Cardiac muscle cell (in vitro differentiated cells and primary cell): Measurements from ENCODE around the gene RPL27A. TPM values are rescaled to one million over a fixed set of nuclear protein-coding genes. Genes with fewer than 3 reads are reported as not detected.

Experiments used
- DNase-seq, 2 donors: peaks; one replicate each; pipeline versions ENCODE4 v3.0.0 to v3.0.0-alpha.2; 2010 to 2017; ENCODE audit warnings: low read depth in 1 of 2, low spot score in 1 of 2
- H3K27ac ChIP-seq: fragments of 200-600 bp; sonication (generic); 2 replicates; pipeline ENCODE4 v1.5.1; 2016
- H3K27me3 ChIP-seq: fragments of 200-600 bp; sonication (generic); 2 replicates; pipeline ENCODE4 v1.6.0; 2016; ENCODE audit warnings: control low read depth
- H3K36me3 ChIP-seq: fragments of 200-600 bp; sonication (generic); 2 replicates; pipeline ENCODE4 v1.5.1; 2016; ENCODE audit warnings: control low read depth
- H3K4me1 ChIP-seq: fragments of 200-600 bp; sonication (generic); 2 replicates; pipeline ENCODE4 v1.8.1; 2017; ENCODE audit warnings: low read depth, mild to moderate bottlenecking, mixed run types
- H3K4me3 ChIP-seq: fragments of 200-600 bp; sonication (generic); 2 replicates; pipeline ENCODE4 v1.5.1; 2016; ENCODE audit warnings: mild to moderate bottlenecking
- H3K9me3 ChIP-seq: fragments of 200-600 bp; sonication (generic); 2 replicates; pipeline ENCODE4 v1.5.1; 2017; ENCODE audit warnings: low read depth, mild to moderate bottlenecking, control low read depth
- CTCF ChIP-seq: IDR thresholded peaks from 2 replicates; pipeline ENCODE4 v1.5.1; 2012; ENCODE audit warnings: low read depth, mild to moderate bottlenecking, low read length
- polyA plus RNA-seq: library from polyadenylated mRNA; unstranded; fragments of >200 nt; fragmentation: Nextera tagmentation; extraction: Ambion mirVana; gene quantifications from 2 replicates; pipeline ENCODE4 v1.2.1, GENCODE V29; 2016
- total RNA-seq: library from RNA; depleted of rRNA; stranded (reverse); fragments of >200 nt; gene quantifications from 2 replicates; pipeline ENCODE4 v1.2.3, GENCODE V29; 2016

The RPL27A gene
- total RNA-seq = 586 and 641 TPM in 2 replicates
- polyA plus RNA-seq = 634 and 755 TPM in 2 replicates

- no peak for TF ChIP-seq CTCF
- H3K27me3 ChIP-seq = no peaks in the 10 kb centered on the region
Observed at GRCh38 chr11:8682303-8683114, at the start of gene RPL27A, which contains the start of gene TRIM66. Gene RPL27A, plus strand, starts transcription at chr11:8682792. Its CDS starts 22 bp downstream, at chr11:8682814. Gene TRIM66, minus strand, starts transcription at chr11:8682665. Its CDS starts 10,391 bp downstream, at chr11:8672274.

DNA sequence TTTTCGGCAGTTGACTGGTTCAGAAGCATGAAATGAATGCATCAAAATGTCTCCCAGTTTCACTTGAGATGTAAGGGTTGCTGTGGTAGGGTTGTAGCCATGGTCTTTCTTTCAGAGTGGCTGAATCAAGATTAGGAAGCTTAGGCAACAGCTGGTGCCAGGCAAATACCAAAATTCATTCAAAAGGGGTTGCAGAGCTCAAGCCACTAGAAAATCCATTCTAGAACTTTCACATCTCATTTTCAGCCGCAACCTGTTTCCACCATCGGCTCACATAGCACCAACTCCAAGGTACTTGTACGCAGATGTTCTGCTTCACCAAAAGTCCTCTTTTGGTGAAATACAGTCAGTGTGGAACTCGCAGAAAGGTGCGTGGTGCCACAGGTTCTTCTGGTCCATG lies 48.1 kb upstream of the RPL27A start:
- no peaks in the 10 kb centered on the region for H3K9me3 ChIP-seq
- no peak overlapping the region for H3K27ac ChIP-seq
- H3K4me3 ChIP-seq = no peak overlapping the region
- no peaks in the 10 kb centered on the region for H3K4me1 ChIP-seq
- no peaks in the 10 kb centered on the region for H3K27me3 ChIP-seq
- no peak for DNase-seq
- H3K36me3 ChIP-seq = no peaks in the 10 kb centered on the region
- no peak for TF ChIP-seq CTCF

More at GRCh38 chr11:8682303-8683114, at the start of gene RPL27A, which contains the start of gene TRIM66:
- Histone ChIP-seq H3K36me3 (peaks cover 27% of the 10 kb centered on the region), H3K4me3 (peak within 1 kb of the TSS; percentile 97), H3K4me1 (no peaks in the 10 kb centered on the region), H3K9me3 (no peaks in the 10 kb centered on the region), H3K27ac (peak within 1 kb of the TSS; percentile 98)
- peak; percentile 97 for DNase-seq

DNA sequence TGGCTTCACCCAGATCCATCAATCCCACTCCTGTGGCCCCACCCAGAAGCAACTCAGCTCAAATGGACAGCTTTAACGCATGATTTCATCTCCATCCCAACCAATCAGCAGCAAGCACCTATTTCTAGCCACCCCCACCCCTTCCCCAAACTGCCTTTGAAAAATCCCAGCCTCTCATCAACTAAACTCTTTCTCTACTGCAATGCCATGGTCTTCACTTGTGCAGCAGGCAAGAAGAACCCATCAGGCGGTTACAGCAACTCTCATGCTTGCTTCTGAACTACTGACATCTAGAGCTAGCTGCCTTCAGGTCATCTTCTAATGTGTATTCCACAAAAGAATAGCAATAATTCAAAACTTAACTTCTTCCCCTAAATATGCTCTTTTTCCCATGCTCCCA lies 46.5 kb upstream of the RPL27A start:
- H3K27me3 ChIP-seq = no peaks in the 10 kb centered on the region
- DNase-seq = no peak
- H3K9me3 ChIP-seq = no peaks in the 10 kb centered on the region
- no peaks in the 10 kb centered on the region for H3K4me1 ChIP-seq
- no peak overlapping the region for H3K4me3 ChIP-seq
- no peak overlapping the region for H3K27ac ChIP-seq
- TF ChIP-seq CTCF = no peak
- peaks cover 5% of the 10 kb centered on the region for H3K36me3 ChIP-seq

DNA sequence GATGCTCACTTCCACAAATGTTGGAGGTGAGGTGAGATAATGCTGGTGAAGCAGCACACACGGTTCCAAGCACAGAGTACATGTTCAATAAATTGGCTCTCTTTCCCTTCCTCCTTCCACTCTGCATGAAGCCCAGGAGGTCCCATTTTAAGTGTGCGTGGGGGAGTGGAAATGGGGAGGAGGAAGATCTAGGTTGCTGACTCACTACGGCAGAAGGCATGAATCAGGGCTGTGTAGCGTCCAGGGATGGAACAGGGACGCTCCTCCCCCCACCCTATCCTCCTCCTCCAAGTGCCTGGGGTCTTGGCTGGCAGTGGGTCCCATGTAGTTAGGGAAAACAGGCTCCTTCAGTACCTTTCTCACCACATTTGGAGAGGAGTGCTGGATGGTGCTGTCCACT lies 44.3 kb upstream of the RPL27A start:
- no peak overlapping the region for H3K27ac ChIP-seq
- TF ChIP-seq CTCF = no peak
- no peak overlapping the region for H3K4me3 ChIP-seq
- H3K9me3 ChIP-seq = no peaks in the 10 kb centered on the region
- no peaks in the 10 kb centered on the region for H3K4me1 ChIP-seq
- peaks cover 9% of the 10 kb centered on the region for H3K36me3 ChIP-seq
- DNase-seq = peak in 1 of 2 donors; percentile 47
- no peaks in the 10 kb centered on the region for H3K27me3 ChIP-seq

DNA sequence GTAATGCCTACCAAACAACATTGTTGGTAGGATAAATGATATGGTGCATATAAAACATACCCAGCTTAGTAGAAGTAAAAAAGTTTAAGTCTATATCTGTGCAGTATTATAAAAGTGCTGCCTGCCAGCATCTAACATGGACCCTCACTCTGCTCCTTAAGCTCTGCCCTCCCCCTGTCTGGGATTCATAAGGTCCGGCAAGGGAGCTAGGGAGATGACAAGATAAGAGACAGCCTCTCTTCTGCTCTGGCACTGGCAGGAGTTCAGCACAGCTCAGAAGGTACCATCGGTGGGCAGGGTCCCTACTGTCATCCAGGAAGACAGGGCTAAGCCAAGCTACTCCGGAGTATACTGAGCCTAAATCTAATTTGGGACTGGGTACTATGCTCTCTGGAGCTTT lies 42.9 kb upstream of the RPL27A start:
- H3K36me3 ChIP-seq = peaks cover 9% of the 10 kb centered on the region
- H3K27me3 ChIP-seq = no peaks in the 10 kb centered on the region
- DNase-seq = no peak
- no peak overlapping the region for H3K27ac ChIP-seq
- no peaks in the 10 kb centered on the region for H3K4me1 ChIP-seq
- no peak for TF ChIP-seq CTCF
- H3K9me3 ChIP-seq = no peaks in the 10 kb centered on the region
- no peak overlapping the region for H3K4me3 ChIP-seq
